IPS-18c (cell line): Measurements from ENCODE around the gene SCFD2.

Experiments used
- H3K4me3 ChIP-seq: 2 replicates; pipeline ENCODE4 v1.7.0; 2013; ENCODE audit warnings: low read depth, mild to moderate bottlenecking, low read length, moderate library complexity; ENCODE audit not compliant: insufficient read depth
- H3K9me3 ChIP-seq: one replicate; pipeline ENCODE4 v1.6.1; 2013; ENCODE audit warnings: mild to moderate bottlenecking, low read length, moderate library complexity; ENCODE audit not compliant: control insufficient read depth, insufficient read depth

The SCFD2 gene

DNA sequence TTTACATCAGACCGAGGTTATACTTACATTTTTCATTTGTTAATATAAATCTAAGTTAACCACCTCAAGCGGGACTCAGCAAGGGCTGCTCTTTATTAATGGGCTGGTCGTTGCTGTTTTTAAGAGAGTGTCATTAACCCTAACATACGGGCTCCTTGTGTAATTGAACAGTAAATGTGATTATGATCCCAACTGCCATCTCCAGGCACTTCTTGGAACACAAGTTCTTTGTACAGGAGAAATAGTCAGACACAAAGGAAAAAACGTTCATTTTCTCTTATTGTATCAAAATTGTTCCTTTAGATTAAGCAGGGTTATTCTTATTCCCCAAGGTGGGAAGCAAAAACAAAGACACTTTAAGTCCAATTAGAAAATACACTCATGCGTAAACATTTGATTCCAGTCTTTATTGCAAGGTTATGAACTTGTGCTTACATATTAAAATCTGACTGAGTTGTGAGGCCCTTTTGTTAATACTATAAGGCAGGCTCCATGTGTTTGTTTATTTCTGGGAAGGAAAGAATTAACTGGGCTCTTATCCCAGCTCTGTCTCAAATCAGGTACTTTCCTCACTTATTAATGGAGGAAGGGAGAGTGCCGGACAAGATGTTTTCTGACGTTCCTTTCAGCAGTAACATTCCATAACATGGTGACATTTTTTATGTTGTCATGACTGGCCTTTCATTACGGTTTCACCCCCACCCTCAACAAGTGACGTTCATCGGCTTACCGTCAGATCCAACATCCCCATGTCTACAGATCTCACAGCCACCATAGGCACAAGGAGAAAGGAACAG lies 407.8 kb downstream of the SCFD2 start:
- Histone ChIP-seq H3K9me3 (peaks cover 2% of the 10 kb centered on the region), H3K4me3 (no peak overlapping the region)

DNA sequence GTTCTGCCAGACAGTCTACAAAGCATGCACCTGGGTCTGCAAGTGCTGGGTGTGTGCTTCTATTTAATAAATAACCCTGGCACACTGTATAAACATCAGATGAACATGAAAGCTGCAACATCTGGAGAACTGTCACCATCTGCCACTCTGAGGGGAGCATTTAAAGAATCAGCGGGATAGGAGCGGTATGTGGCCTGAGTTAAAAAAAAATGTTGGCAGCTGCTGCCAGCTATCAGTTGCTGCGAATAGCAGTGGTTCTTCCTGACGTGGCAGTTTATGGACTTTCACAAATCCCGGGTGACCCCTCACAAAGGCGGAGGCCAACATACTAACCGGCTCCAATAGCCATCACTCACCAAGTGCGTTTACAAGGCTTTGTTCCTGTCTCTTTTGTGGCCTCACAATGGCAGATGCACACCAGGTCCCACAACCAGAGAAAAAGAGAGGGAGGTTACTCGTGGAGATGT lies 408.6 kb downstream of the SCFD2 start:
- H3K4me3 ChIP-seq = no peak overlapping the region
- peaks cover 2% of the 10 kb centered on the region for H3K9me3 ChIP-seq

DNA sequence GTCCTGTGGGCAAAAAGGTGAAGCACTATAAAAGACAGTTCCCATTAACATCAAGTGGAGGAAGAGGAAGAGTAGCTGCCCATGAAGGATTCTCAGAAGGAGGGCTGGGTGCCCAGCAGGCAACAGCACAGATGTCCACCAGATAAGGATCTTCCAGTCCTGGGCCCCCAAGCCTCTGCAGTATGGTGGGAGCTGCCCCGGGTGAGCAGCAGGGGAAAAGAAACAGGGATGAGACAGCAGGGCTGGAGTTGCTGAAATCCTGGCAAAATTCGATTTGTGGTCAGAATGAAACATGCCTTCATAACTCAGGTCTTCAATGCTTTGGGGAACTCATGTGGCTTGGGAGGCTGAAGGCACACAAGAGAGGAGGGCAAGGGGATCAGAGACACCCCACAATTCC lies 409.2 kb downstream of the SCFD2 start:
- Histone ChIP-seq H3K9me3 (peaks cover 2% of the 10 kb centered on the region), H3K4me3 (no peak overlapping the region)

DNA sequence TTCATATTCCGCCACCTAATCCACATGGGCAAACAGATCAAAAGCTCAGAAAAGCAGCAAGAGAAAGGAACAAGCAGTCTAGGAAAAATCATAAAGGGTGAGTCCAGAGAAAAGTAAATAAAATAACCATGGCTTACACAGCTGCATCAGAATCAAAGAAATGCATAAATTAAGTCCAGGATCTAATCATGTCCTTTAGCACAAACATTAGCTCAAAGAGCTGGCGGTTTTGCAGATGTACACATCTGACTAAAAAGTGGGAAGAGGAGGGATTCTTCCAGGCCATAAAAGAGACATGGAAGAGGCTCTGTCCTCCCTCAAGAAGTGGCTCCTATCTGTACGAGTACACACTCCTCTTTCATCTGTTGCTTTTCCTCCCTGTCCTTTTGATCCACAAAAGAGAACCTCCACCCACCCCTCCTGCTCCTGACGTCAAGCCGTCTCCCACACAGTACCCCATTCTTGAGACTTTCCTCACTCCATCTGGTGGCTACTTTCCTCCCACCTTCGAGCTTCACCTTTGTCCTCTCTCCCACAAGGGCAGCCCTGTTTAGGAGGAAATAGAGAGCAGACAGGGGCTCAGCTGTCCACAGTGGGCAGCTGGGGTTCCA lies 411.2 kb downstream of the SCFD2 start:
- peaks cover 2% of the 10 kb centered on the region for H3K9me3 ChIP-seq
- no peak overlapping the region for H3K4me3 ChIP-seq

DNA sequence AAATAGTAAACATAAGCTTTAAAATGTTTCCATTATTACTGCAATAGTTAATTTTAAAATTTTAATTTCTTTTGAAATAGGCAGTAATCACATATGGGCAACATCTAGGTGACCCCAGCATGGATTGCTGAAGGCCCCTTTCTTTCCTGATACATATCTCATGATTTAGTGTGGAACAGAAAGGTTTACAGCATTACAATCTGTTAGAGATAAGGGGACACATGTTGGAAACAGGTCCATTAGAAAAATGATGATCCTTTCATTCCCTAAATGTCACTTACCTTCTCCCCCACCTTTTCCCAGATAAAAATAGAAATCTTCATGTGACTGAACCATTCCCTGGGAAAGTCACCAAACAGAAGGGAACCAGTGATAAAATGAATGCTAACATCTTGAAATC lies 413.3 kb downstream of the SCFD2 start:
- H3K9me3 ChIP-seq = peaks cover 2% of the 10 kb centered on the region

DNA sequence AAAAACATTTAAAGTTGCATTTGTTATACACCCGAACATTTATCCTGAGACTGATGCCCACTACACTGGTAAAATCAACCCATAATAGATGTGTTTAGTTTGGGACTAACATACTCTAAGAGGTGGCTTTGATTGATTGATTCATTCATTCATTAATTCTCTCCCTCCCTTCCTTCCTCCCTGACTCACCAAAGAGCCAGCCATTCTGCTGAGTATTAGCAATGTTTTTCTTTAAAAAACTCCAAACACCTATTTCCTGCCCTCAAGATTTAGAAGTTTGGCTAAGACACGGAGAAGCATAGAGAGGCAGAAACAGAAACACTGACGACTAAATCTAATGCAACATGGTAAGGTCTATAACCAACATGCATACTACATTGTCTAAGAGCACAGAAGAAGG lies 414.8 kb downstream of the SCFD2 start:
- H3K4me3 ChIP-seq = no peak overlapping the region
- H3K9me3 ChIP-seq = peaks cover 2% of the 10 kb centered on the region

More for the DNA sequence above, 413.3 kb downstream of the SCFD2 start:
- H3K4me3 ChIP-seq = no peak overlapping the region

DNA sequence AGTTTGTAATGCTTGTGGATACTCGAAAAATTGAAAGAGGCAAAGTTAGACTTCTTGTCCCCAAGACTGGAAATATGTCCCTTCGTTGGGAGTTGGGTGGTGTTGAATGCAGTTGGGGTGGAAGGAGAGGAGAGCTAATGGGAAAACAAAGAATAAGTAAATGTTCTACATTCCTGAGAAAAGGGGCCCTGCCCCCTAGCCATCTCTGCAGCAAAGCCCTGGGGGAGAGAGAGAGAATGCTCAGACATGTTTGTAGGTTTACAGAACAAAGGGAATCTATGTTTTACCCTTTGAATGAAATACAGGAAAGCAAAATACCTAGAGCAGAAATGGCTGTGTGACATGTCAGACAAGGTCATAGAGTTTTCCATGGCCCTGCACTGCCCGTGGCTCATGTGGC lies 415.6 kb downstream of the SCFD2 start:
- Histone ChIP-seq H3K9me3 (peaks cover 2% of the 10 kb centered on the region), H3K4me3 (no peak overlapping the region)

DNA sequence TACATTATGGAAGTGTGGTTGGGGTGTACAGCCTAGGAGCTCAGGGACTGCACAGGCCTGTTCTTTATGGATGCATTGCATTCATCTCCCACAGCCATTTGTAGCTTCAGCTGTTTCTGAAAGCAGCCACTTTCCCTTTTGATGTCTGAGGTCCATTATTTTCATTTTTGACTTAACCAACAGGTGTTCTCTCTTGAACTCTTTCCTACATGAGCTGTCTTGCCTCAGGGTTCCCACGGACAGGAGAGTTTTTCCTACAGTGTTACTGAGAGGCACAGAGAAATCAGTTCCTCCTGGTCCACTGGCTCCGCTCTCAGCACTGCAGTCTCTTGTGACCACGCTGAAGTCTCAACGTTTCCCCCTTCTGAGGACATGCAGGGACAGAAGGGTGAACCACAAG lies 416.5 kb downstream of the SCFD2 start:
- no peak overlapping the region for H3K4me3 ChIP-seq
- peaks cover 2% of the 10 kb centered on the region for H3K9me3 ChIP-seq

DNA sequence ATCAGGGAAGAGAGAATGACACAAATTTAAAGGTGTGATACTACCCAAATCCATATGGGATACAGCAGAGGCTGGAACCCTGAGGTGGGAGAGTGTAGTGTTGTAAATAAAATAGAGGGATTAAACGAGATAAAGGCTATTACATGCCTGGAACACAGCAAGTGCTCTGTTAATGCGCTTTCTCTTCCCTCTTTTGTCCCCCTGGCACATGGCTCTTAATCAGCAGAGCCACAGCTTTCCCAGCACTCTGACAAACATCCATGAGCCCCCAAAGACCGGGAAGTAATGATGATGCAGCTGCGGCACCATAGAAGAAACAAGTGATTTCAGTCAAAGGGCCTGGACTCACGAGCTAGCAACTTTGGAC lies 417.8 kb downstream of the SCFD2 start:
- Histone ChIP-seq H3K4me3 (no peak overlapping the region), H3K9me3 (no peaks in the 10 kb centered on the region)

DNA sequence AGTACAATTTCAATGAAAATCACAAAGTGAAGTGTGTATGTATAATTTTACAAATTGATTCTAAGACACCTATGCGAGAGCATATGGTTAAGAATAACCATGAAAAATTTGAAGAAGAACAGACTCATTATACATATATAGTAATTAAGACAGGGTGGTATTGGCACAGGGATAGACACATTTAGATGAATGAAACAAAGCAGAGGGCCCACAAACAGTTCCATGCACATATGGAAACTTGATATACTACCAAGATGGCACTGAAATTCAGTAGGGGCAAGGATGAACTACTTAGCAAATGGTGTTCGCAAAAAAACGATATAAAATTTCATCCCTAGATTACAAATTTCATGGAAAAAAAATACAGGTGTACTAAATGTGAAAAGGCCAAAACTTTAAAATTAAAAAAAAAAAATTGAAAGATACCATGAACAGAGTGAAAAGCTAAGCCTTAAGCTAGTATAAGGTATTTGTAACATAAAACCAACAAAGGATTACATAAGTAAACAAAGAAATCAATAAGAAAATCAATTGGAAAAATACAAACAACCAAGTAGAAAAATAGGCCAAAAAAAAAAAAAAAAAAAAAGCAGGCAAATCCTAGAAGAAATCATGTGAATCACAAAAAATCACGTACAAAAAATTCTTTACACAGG lies 418.3 kb downstream of the SCFD2 start:
- H3K4me3 ChIP-seq = no peak overlapping the region
- no peaks in the 10 kb centered on the region for H3K9me3 ChIP-seq

DNA sequence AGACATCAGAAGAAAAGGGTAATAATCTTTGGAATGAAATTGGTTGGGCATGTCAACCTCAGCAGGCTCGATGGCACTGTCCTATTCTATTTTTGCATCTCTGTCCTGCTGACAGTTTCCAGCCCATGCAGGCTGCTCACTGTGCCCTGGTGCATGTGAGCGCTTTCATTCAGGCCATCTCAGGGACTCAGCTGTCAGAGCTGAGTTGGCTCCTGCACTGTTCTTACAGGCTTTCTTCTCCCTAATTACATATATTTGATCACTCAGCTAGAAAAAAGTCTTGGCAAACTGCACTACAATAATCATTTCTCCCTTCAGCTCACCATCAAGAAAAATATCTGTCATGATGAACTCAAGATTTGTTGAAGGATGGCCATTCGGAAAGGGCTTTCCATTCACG lies 419.0 kb downstream of the SCFD2 start:
- H3K4me3 ChIP-seq = no peak overlapping the region
- no peaks in the 10 kb centered on the region for H3K9me3 ChIP-seq

DNA sequence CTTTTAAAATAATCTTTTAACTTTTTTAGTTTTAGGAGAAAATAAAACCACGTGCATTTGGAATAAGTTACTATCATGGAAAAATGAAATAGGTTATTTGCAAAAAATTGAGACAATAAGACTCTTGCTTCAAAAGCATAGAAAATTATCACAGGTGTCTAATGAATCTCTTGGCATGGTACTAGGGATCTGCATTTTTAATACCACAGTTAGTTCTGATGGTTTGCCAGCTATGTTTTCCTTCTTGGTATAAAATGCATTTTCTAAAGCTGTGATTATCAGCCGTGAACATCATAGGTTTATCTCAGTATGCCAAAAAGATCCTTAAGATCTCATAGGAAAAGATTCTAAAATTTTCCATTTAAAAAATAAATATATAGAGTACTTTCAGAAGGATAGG lies 419.9 kb downstream of the SCFD2 start:
- Histone ChIP-seq H3K9me3 (no peaks in the 10 kb centered on the region), H3K4me3 (no peak overlapping the region)

DNA sequence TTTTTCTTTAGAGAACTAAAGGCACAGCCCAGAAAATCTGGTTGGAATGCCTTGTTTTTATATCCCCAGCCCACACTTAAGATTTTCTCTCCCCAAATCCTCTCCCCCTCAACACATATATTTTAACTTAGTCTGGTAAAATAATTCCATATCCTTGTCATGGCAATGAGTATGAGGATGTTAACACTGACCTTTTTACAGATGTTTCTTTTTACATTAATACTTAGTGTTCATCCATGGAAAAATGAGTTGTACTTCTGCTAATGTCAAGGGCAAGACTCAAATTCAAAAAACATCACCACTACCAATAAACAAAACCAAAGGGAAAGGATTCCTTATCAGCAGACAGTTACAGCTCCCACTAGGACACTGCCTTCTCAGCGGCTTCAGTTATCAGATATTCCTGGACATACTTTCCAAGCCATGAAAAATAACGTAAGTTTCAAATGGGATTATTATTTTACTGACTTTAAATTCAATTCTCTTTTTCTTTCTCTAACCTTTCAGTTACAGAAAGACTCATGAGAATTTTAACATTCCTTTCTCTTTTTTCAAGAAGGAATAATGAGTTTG lies 420.4 kb downstream of the SCFD2 start:
- no peak overlapping the region for H3K4me3 ChIP-seq
- no peaks in the 10 kb centered on the region for H3K9me3 ChIP-seq

DNA sequence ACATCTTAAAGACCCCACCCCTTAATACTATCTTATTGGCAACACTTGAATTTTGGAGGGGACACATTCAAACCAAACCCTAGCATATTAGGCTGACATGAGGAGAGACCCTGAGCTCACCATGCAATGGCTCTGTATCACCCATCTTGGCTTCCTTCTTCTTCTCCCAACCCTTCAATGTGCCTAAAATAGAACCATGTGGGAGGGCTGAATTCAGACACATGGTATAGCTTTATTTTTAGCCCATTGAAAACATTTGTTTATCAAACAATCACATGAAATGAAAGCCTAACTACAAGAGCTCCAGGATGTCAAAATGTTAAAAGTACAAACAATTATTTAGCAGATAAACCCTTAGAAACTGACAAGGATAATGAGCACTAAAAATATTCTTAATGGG lies 422.2 kb downstream of the SCFD2 start:
- H3K9me3 ChIP-seq = no peaks in the 10 kb centered on the region
- no peak overlapping the region for H3K4me3 ChIP-seq

DNA sequence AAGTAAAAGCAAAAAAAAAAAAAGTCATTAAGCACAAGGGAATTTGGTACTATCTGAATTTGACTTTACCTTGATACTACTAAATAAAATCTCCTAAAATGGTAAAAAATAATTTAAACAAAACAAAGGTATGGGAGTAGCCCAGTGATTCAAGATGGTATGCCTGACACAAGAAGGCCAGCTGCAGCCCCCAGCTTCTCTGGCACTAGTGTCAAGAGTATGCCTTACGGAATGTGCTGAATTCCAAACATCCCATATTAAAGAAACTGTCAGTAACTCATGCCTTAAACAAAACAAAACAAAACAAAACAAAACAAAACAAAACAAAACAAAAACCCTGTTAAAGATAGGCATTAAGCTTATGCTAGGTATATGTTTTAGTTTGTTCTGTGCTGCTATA lies 422.9 kb downstream of the SCFD2 start:
- H3K4me3 ChIP-seq = no peak overlapping the region
- H3K9me3 ChIP-seq = no peaks in the 10 kb centered on the region

DNA sequence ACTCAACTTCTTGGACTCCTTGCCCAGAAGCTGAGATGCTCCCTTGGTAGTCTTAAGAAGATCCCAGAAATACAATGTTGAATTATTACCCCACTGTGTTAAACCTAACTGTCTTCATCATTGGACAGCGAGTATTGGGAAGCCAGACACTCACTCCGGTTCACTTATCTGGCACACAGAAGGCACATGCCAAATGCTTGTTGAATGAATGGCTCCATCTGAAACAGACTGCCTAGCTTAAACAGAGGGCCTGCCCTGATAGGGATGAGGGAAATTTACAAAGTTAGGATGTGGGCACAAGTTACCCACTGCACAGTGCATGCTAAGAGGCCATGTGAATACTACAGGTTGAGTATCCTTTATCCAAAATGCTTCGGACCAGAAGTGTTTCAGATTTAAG lies 424.4 kb downstream of the SCFD2 start:
- H3K9me3 ChIP-seq = no peaks in the 10 kb centered on the region
- H3K4me3 ChIP-seq = no peak overlapping the region

DNA sequence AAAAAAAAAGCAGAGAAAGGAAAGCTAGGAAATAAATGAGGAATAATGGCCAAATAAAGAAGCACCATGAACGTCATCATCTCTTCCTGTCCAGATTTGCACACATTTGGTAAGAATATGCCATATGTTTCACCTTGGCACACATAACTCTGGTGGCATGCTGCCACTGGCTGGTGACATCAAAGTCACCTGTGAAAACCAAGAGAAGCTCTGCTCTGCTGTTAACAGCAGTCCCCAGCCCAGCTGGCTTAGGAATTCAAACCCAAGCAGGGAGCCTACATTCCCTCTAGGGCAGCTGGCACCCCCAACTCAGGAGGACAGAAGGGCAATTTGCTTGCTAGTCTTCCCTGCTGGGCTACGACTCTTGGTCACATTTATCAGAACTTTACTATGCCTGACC lies 426.1 kb downstream of the SCFD2 start:
- Histone ChIP-seq H3K4me3 (no peak overlapping the region), H3K9me3 (no peaks in the 10 kb centered on the region)

DNA sequence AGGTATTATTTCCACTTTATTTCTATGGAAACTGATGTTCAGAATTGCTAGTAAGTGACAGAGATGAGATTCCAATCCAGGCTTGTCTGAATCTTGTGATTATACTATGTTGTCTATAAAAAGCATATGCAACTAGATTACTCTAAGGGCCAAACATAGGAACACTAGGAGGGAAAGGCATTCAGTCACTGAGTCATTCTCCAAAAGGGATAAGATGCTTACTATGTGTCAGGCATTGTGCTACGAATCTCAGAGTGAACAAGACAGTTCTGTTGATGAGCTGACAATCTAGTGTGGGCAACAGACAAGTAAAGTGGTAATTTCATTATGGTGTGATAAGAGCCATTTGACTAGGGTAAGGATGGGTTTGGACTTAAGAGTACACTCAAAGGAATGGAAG lies 426.5 kb downstream of the SCFD2 start:
- H3K9me3 ChIP-seq = no peaks in the 10 kb centered on the region
- H3K4me3 ChIP-seq = no peak overlapping the region
